ENCODE data around the gene UPF1.

UPF1 gene

GRCh38 chr19:18865106-18865972 is 33.6 kb downstream of the UPF1 start:
- in situ Hi-C loops (cut with HindIII; ENCODE audit: low pct_ligation_motif_present, low pct_unique_long_range_greater_than_20kb, low sequenced_read_pairs) = no loop called here
- DNase-seq = no peak

DNA sequence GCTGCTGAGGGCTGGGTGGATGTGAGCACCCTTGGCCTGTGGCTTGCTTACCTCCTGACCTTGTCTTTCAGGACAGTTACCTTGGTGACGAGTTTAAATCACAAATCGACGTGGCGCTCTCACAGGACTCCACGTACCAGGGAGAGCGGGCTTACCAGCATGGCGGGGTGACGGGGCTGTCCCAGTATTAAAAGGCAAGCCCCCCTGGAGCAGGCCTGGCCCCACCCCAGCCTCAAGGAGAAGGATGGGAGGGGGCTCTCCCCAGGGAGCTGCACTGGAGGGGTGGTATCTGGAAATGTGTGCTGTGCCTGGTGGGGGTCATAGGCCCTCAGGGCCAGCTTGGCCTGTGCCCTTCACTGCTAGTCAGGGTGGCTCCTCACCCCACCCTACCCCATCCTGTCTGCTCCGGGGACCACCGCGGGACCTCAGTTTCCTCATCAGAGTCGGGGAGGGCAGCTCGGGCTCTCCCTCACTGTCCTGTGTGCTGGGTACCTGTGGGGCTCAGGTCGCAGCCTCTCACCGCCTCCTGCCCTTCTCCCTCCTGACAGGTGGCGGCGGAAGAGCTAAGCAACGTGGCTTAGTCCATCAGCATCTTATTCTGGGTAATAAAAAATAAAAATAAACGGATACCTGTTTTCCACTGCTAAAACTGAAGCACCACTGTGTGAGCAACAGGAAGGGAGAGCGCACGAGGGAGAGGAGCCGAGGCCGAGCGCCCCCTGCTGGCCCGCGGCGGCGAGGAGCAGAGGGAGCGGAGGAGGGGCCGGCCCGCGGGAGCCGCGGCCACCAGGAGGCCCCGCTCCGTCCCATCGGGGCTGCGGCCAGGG is 34.4 kb downstream of the UPF1 start:
- in situ Hi-C loops (cut with HindIII; ENCODE audit: low pct_ligation_motif_present, low pct_unique_long_range_greater_than_20kb, low sequenced_read_pairs) = no loop called here
- peak; percentile 17 for DNase-seq

DNA sequence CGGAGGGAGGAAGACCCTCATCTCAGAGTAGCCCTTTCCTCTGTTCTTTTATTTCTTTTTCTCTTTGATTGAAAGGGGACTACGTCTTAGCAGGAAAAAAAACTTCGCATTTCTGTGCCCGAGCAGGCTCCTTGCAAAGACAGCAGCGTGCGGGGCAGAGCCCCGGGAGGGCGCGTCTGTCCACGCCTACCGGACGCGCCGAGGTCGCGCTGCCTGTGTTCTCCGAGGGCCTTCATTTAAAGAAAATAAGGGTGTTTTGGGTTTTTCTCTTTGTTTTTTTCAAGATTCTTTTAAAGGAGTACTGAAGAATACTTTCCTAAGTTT is 35.0 kb downstream of the UPF1 start:
- DNase-seq = no peak
- in situ Hi-C loops (cut with HindIII; ENCODE audit: low pct_ligation_motif_present, low pct_unique_long_range_greater_than_20kb, low sequenced_read_pairs) = no loop called here

GRCh38 chr19:18867199-18867598 is 35.4 kb downstream of the UPF1 start:
- DNase-seq = no peak
- in situ Hi-C loops (cut with HindIII; ENCODE audit: low pct_ligation_motif_present, low pct_unique_long_range_greater_than_20kb, low sequenced_read_pairs) = no loop called here

DNA sequence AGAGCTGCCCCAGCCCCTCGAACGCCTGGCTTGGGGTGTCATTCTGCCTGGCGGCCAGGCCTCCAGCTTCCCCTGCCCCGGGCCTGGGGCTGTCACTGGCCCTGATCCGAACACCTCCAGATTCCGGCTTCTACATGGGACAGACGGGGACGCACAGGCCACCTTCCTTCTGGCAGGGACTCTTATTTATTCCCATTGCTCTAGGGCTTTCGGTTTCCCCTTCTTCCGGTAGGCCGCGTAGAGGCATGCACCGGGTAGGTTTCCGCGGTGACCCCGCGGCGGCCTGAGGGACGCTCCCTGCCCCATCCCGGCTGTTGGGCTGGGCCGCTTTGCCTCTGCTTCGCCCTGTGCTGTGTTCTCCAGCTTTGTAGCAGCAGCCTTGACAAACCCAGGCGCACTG is 36.0 kb downstream of the UPF1 start:
- no peak for DNase-seq
- in situ Hi-C loops (cut with HindIII; ENCODE audit: low pct_ligation_motif_present, low pct_unique_long_range_greater_than_20kb, low sequenced_read_pairs) = no loop called here

- in situ Hi-C loops (cut with HindIII; ENCODE audit: low pct_ligation_motif_present, low pct_unique_long_range_greater_than_20kb, low sequenced_read_pairs) = no loop called here
- no peak for DNase-seq
These were observed 36.7 kb downstream of the UPF1 start for GRCh38 chr19:18868380-18869022.

- DNase-seq = no peak
These were observed 37.4 kb downstream of the UPF1 start for GRCh38 chr19:18869023-18869618.

DNA sequence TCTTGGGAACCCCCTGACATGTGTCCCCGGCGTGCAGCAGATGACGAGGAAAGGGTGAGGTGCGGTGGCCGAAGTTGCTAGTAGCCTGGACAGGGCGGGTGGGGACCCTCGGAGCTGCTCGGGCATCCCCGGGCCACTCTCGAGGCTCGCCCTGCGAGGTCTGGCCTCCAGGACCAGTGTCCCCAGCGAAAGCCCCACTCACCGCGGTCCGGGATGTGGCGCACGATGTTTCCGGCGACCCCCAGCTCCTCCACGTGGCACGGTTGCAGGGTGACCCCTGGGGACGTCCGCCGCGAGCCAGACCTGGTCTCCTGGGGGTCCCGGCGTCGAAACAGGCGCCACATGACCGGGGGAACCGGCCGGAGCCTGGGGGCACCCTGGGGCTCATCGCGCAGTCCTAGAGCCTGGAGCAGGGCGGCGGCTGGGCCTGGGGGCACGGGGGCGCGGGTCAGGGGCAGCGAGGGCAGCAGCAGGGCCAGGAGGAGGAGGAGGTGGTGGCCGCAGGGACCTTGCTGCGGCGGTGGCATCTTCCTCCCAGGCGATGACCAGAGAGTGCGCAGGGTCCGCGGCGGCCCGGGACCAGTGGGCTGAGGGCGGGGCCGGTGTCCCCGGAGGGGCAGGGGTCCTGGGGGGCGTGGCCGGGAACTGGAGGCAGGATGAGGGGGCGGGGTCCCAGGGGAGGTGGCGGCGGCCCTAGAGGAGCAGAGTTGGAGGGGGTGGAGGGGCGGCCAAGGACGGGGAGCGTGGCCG is 38.2 kb downstream of the UPF1 start:
- no peak for DNase-seq
- in situ Hi-C loops (cut with HindIII; ENCODE audit: low pct_ligation_motif_present, low pct_unique_long_range_greater_than_20kb, low sequenced_read_pairs) = no loop called here

More at GRCh38 chr19:18869023-18869618, 37.4 kb downstream of the UPF1 start:
- in situ Hi-C loops (cut with HindIII; ENCODE audit: low pct_ligation_motif_present, low pct_unique_long_range_greater_than_20kb, low sequenced_read_pairs) = no loop called here

GRCh38 chr19:18870531-18871172 is 38.9 kb downstream of the UPF1 start:
- in situ Hi-C loops (cut with HindIII; ENCODE audit: low pct_ligation_motif_present, low pct_unique_long_range_greater_than_20kb, low sequenced_read_pairs) = no loop called here
- DNase-seq = no peak

DNA sequence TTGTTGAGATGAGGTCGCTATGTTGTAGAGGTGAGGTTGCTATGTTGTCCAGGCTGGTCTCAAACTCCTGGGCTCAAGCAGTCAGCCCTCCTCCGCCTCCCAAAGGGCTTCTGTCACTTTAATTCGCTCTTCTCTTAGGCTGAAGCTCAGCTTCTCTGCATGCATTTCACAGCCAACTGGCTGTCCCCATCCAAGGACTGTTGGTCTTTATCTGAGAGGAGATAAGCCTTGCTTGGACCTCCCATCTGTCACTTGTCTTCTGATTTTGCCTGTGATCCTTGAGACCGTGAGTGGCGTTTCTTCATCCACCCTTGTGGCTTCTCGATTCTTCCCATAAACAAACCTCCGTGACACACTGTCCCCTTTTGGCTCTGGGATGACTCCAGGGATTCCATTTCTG is 39.8 kb downstream of the UPF1 start:
- no peak for DNase-seq
- in situ Hi-C loops (cut with HindIII; ENCODE audit: low pct_ligation_motif_present, low pct_unique_long_range_greater_than_20kb, low sequenced_read_pairs) = no loop called here

DNA sequence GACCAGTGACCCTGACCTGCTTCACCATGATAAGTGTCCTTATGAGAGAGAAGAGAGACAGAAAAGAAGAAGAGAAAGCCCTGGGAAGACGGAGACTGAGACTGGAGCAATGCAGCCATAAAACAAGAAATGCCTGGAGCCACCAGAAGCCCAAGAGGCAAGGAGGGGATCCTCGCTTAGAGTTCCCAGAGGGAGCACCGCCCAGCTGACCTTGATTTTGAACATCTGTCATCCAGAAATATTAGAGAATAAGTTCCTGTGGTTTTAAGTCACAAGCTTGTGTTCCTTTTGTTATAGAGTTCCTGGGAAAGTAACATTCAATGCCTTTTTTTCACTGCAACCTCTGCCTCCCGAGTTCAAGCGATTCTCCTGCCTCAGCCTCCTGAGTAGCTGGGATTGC is 44.0 kb downstream of the UPF1 start:
- in situ Hi-C loops (cut with HindIII; ENCODE audit: low pct_ligation_motif_present, low pct_unique_long_range_greater_than_20kb, low sequenced_read_pairs) = no loop called here
- DNase-seq = no peak

DNA sequence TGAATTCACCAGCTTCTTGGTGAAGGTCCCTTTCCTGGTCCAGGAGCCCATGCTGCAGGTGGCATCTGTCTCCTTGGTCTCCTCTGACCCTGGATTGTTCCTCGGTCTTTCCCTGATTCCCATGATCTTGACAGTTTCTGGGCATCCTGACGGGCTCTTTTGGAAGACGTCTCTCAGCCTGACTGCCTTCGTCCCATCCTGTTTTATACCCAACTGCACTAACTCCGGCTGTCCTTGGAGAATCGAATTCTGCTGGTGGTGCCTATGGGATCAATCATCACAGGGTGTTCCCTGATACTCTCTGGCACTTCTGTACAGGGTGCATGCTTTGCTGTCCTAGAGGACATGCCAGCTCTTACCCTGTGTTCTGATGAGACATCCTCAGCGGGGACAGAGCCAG is 45.1 kb downstream of the UPF1 start:
- in situ Hi-C loops (cut with HindIII; ENCODE audit: low pct_ligation_motif_present, low pct_unique_long_range_greater_than_20kb, low sequenced_read_pairs) = no loop called here
- DNase-seq = no peak

DNA sequence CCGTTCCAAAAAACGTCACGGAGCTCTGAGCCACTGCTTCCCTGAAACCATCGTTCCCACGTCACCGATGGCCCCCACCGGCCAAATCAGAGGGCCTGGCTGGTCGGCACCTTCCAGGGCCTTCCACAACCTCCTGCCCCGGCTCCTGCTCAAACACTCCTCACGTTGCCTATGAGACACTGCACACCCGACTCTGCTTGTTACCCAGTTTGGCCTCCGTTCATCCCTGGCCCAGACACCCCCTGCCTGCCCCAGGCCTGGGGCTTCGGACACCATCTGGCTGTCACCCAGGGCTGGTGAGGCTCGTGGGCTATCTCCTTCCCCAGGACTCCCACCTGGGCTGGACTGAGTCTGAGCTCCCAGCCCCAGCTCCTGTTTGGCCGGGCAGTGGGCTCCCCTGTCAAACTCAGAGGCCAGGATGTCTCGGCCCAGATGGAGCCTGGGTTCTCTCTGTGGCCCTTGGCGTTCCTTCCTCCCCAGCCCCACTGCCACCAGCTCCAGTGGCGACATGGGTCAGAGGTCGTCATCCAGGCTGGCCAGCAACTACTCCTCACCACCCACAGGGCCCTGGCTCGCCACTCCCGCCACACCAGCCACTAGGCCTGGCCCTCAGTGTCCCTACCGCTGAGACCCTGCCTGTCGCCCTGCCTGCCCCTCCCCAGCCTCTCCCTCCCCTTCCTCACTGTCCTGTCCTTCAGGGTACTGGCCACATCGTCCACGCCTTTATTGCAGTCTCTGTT is 46.5 kb downstream of the UPF1 start:
- in situ Hi-C loops (cut with HindIII; ENCODE audit: low pct_ligation_motif_present, low pct_unique_long_range_greater_than_20kb, low sequenced_read_pairs) = no loop called here
- no peak for DNase-seq

DNA sequence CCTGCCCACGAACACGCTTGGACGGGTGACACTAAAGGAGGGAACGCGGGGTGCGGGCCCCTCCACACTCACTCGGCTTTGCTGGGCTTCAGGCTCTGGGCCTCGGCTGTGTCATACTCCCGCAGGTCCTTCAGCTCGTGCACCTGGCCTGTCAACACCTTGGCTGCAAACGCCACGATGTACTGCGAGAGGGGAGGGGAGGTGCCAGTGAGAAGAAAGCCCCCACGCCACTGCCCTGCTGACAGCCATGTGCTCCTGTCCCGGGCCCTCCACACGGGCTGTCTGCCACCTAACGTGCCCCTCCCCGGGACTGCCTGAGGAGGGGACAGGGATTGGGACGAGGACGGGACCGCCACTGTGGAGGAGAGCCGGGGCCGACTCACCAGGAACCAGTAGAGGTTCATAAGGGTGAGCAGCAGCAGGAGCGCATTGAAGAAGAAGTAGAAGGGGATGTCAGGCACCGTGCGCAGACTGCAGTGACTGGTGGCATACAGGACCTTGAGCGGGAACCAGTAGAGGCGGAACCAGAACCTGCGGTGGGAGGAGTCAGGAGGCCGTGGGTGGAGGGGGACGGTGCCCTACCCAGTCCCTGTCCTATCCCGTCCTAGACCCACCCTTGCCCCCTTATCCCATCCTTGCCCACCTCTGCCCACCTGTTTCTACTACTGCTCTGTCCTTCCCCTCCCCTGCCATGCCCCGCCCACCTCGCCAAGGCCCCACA is 47.3 kb downstream of the UPF1 start:
- in situ Hi-C loops (cut with HindIII; ENCODE audit: low pct_ligation_motif_present, low pct_unique_long_range_greater_than_20kb, low sequenced_read_pairs) = no loop called here

DNA sequence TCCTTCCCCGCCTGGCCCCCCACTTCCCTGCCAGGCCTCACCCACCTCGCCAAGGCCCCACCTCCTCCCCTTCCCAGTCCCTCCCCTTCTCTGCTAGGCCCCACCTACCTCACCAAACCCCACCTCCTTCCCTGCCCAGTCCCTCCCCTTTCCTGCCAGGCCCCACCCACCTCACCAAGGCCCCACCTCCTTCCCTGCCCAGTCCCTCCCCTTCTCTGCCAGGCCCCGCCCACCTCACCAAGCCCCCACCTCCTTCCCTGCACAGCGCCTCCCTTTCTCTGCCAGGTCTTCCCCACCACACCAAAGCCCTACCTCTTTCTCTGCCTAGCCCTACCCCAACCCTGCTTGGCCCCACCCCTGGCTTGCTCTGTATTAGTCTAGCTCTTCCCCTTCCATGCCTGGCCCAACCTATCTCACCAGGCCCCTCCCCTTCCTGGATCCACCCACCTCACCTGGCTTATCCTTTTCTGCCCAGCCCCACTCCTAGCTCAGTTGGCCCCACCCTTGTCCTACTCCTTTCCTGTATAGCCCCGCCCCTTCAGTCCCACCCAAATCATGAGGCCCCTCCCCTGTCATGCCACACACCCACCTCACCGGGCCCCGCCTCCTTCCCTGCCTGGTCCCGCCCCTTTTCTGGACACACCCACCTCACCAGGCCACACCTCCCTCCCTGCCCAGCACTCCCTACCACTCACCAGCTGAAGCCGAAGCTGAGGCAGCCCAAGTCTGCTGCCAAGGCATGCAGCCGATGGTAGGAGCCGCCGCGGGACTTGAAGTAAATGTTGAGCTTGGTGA is 48.0 kb downstream of the UPF1 start:
- DNase-seq = no peak
- in situ Hi-C loops (cut with HindIII; ENCODE audit: low pct_ligation_motif_present, low pct_unique_long_range_greater_than_20kb, low sequenced_read_pairs) = no loop called here

More for the DNA sequence above, 47.3 kb downstream of the UPF1 start:
- DNase-seq = no peak

DNA sequence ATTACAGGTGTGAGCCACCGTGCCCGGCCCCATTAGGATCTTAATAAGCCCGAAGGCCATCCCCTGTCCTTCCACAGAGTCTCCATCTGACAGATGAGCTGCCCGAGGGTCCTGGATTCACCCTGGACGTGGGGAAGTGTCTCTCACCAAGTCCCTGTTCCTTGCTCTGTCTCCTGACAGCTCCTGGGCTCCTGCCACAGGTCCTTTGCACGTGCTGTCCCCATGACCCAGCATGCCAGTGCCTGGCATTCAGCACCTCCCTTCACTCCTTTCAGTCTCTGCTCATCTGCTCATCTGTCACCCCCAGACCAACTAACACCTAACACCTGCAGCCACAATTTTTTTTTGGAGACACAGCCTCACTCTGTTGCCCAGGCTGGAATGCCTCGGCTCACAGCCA is 49.7 kb downstream of the UPF1 start:
- no peak for DNase-seq
- in situ Hi-C loops (cut with HindIII; ENCODE audit: low pct_ligation_motif_present, low pct_unique_long_range_greater_than_20kb, low sequenced_read_pairs) = no loop called here

All from ACHN (cell line).